Common myeloid progenitor, CD34-positive (primary cell): ENCODE data around the gene PERCC1.
A peak's percentile ranks its signal among the peaks of the same experiment; 100 is the strongest.

Experiments
- CTCF ChIA-PET: fragments of 350-600 bp; sonication (Branson Sonifier 250); formaldehyde crosslinking; loops from one replicate; lab custom pipeline; 2021; ENCODE audit warnings: antibody characterized with exemption; lab: Charles Lee
- POLR2A ChIA-PET: fragments of 350-600 bp; sonication (Branson Sonifier 250); formaldehyde crosslinking; loops from one replicate; lab custom pipeline; 2021; ENCODE audit warnings: antibody characterized with exemption; lab: Charles Lee
- DNase-seq, 3 donors: peaks; one replicate each; pipeline versions ENCODE4 v3.0.0 to v3.0.0-alpha.2; 2013
- H3K27ac ChIP-seq, 2 experiments: 1 replicate in 1 of 2; 2 replicates in 1 of 2; pipeline ENCODE4 v1.7.0; 2013; ENCODE audit warnings: inconsistent platforms in 2 of 2, low read length in 2 of 2, mild to moderate bottlenecking in 2 of 2, low read depth in 1 of 2, moderate library complexity in 1 of 2; ENCODE audit not compliant: severe bottlenecking in 2 of 2, insufficient read depth in 1 of 2, poor library complexity in 1 of 2
- H3K27me3 ChIP-seq, 5 experiments: replicated peaks in 2 of 5; 1 replicate in 3 of 5; 2 replicates in 2 of 5; pipeline versions ENCODE4 v1.6.1 to v1.7.0; 2013; ENCODE audit warnings: low read length in 4 of 5, mild to moderate bottlenecking in 2 of 5, moderate library complexity in 2 of 5, inconsistent platforms in 1 of 5; ENCODE audit not compliant: insufficient read depth in 5 of 5, control insufficient read depth in 4 of 5
- H3K36me3 ChIP-seq, 4 experiments: 1 replicate in 2 of 4; 2 replicates in 2 of 4; pipeline versions ENCODE4 v1.6.1 to v1.7.0; 2013; ENCODE audit warnings: low read length in 3 of 4, control low read depth in 1 of 4, mild to moderate bottlenecking in 1 of 4; ENCODE audit not compliant: control insufficient read depth in 4 of 4, insufficient read depth in 4 of 4
- H3K4me1 ChIP-seq, 4 experiments: 1 replicate in 3 of 4; 2 replicates in 1 of 4; pipeline versions ENCODE4 v1.6.1 to v1.7.1; 2013; ENCODE audit warnings: low read length in 3 of 4, mild to moderate bottlenecking in 3 of 4, control low read depth in 1 of 4, inconsistent platforms in 1 of 4, moderate library complexity in 1 of 4; ENCODE audit not compliant: control insufficient read depth in 4 of 4, insufficient read depth in 4 of 4; ENCODE audit errors: control extremely low read depth in 1 of 4
- H3K4me3 ChIP-seq, 7 experiments: 1 replicate in 4 of 7; 2 replicates in 3 of 7; pipeline versions ENCODE4 v1.5.1 to v1.7.0; 2013; ENCODE audit warnings: mild to moderate bottlenecking in 7 of 7, low read length in 6 of 7, moderate library complexity in 6 of 7, inconsistent platforms in 2 of 7, low read depth in 2 of 7, control low read depth in 1 of 7; ENCODE audit not compliant: insufficient read depth in 4 of 7, control insufficient read depth in 1 of 7; ENCODE audit errors: extremely low read depth in 1 of 7
- H3K9me3 ChIP-seq, 5 experiments: 1 replicate in 4 of 5; 2 replicates in 1 of 5; pipeline versions ENCODE4 v1.6.1 to v1.7.1; 2013; ENCODE audit warnings: low read length in 4 of 5, mild to moderate bottlenecking in 2 of 5, inconsistent platforms in 1 of 5, low read depth in 1 of 5, moderate library complexity in 1 of 5; ENCODE audit not compliant: control insufficient read depth in 4 of 5, insufficient read depth in 2 of 5; ENCODE audit errors: control extremely low read depth in 1 of 5
- WGBS: methylation state at CpG from one replicate; pipeline ENCODE4 v1.1.5; 2013; ENCODE audit not compliant: insufficient coverage; 5-methylcytosine and 5-hydroxymethylcytosine counted together

PERCC1 gene

DNA sequence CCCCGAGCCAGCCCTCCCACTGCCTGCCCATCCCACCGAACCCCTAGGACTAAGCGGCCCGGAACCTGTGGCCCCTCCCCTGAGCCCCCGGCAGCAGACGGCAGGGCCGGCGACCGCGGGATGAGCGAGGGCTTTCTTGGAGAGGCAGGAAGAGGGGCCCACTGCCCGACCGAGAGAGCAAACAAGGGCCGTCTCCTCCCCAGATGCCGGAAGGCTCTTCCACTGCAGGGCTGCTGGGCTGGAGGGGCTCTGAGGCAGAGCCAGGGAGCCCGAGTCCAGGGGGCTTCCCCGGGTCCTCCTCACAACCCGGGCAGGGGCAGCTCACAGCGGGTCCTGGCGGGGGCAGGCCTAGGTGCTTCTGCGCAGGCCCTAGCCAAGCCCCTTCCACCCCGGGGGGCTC lies 2.9 kb downstream of the PERCC1 start:
- CTCF ChIA-PET, result interaction anchor here (1.0 to 1.3 kb wide), 3 partner anchors 13 to 104 kb away, joined by 3 read pairs; partner anchors contain the start of gene UQCC4
- Histone ChIP-seq H3K27ac (no peak overlapping the region), H3K4me3 (peak overlapping the region in 2 of 7 experiments; percentile 58 to 70), H3K4me1 (peaks cover 0 to 39% (median 16%) of the 10 kb centered on the region in 4 experiments), H3K27me3 (no peaks in the 10 kb centered on the region), H3K9me3 (no peaks in the 10 kb centered on the region), H3K36me3 (no peaks in the 10 kb centered on the region)
- peak in 1 of 3 donors; percentile 12 for DNase-seq
- POLR2A ChIA-PET, result no interaction called here
- 49% methylated on average over 17 of the region's 22 CpGs for WGBS

DNA sequence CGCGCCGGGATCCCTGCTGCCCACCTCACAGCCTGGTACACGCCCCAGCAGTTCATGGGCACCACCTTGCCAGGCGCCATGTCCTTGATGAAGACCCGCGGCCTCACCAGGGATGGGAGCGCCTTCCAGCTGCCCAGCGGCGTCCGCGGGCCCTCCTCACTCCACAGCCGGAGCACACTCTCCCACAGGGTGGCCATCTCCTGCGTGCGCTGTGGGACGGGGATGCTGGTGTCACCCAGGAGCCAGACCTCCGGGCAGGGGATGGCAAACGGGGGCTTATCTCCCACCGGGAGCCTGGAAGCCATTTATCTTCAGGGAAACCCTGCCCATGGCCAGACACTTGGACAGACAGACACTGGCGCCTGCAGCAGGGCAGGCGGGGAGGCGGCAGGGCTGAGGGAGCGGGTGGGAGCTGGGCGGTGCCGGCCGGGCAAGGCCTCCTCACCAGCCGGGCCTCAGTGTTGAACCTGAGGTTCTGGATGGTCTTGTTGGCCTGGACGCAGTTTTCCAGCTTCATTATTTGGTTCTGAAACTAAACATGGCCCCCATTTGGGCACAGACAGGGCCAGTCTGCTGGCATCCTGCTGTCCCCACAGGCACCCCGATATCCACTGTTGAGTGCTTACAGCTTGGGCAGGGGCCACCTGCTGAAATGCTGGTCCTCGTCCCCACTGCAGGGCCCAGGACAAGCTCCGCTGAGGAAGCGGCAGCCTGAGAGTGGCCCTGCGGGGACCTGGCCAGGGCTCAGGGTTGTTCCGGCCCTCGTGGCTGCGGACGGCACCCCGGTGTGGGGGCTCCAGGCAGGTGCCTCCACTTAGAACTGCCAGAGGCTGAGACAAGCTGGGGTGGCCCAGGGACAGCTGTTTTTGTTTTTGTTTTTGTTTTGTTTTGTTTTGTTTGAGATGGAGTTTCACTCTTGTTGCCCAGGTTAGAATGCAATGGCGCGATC lies 4.0 kb downstream of the PERCC1 start:
- CTCF ChIA-PET, result interaction anchor here (1.0 to 1.1 kb wide), 2 partner anchors 13 to 22 kb away, joined by 3 read pairs; no protein-coding TSS in a partner anchor

DNA sequence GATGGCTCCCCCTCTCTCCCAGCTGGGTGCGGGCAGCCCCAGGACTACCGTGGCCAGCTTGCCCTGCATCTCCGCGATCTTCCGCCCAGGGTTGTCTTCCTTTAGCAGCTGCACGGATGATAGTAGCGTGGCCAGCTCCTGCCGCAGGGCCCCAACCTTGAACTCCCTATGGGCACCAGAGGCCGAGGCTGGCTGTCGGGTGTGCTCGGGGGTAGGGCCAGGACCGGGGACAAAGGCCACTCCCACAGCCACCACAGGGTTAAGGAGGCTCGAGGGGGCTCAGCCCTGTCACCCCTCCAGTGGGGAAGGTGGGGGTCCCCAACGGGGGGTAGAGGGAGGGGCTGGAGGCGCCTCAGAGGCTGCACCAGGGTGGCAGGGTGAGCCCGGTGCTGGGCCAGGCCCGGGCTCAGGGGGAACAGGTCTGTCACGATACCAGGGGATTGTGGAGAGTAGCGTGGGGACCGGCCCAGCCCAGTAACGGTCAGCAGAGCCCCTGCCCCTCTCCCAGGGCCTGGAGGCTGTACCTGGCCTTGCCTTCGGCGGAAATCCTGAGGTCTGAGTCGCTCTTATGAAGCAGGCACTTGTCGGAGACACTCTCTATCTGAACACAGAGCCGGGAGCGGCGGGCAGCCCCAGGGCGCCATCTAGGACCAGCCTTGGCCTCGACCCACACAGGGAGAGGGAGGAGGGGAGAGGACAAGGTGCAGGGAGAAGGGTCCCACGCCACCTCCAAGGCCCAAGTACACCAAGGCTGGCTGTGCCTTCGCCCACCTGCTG lies 5.2 kb downstream of the PERCC1 start:
- 98% methylated on average over 20 of the region's 32 CpGs for WGBS
- no peak for DNase-seq
- no peak overlapping the region for H3K4me3 ChIP-seq
- CTCF ChIA-PET, result interaction anchor here (1.1 kb wide), 1 partner anchor 14 kb away, joined by 3 read pairs; no protein-coding TSS in a partner anchor
- peaks cover 0 to 23% (median 9%) of the 10 kb centered on the region in 4 experiments for H3K4me1 ChIP-seq
- peaks cover 0 to under 1% (median 0%) of the 10 kb centered on the region in 4 experiments for H3K36me3 ChIP-seq
- no peaks in the 10 kb centered on the region for H3K9me3 ChIP-seq
- POLR2A ChIA-PET, result no interaction called here
- H3K27me3 ChIP-seq, result no peaks in the 10 kb centered on the region
- H3K27ac ChIP-seq, result no peak overlapping the region

More for the DNA sequence above, 4.0 kb downstream of the PERCC1 start:
- POLR2A ChIA-PET, result no interaction called here
- Histone ChIP-seq H3K27ac (no peak overlapping the region), H3K4me1 (peaks cover 0 to 35% (median 15%) of the 10 kb centered on the region in 4 experiments), H3K4me3 (no peak overlapping the region), H3K36me3 (no peaks in the 10 kb centered on the region), H3K27me3 (no peaks in the 10 kb centered on the region), H3K9me3 (no peaks in the 10 kb centered on the region)
- 96% methylated on average over 36 of the region's 40 CpGs for WGBS
- DNase-seq, result no peak

DNA sequence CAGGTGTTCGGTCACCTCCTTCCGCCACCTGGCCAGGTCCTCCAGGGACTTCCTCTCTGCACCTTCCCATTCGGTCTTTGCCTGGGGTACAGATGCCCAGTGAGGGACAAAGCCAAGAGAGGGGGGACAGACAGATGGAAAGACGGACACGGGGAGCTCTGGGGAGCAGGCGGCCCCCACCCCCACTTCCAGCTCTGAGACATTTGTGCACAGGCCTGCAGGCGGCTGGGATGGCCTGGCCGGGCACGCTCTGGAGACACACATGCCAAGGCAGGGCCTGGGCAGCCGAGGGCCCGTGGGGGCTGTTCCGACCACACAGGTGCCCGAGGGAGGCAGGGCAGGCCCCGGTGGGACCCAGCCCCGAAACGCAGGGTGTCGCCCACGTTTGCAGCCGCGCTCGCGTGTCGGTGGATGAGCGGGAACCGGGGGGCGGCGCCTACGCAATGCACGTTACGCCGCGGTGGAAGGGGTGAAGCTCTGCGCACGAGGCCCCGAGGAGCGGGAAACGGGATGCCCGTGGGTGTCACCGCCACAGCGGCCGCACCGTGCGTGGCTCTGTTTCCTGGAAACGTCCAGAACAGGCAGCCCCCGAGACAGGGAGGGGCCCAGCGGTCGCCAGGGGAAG lies 6.0 kb downstream of the PERCC1 start:
- no peaks in the 10 kb centered on the region for H3K27me3 ChIP-seq
- ChIA-PET CTCF (no interaction called here), POLR2A (no interaction called here)
- H3K36me3 ChIP-seq, result peaks cover 0 to 2% (median 0%) of the 10 kb centered on the region in 4 experiments
- H3K4me1 ChIP-seq, result peaks cover 0 to 16% (median 7%) of the 10 kb centered on the region in 4 experiments
- WGBS, result 91% methylated on average over 46 of the region's 47 CpGs
- no peak overlapping the region for H3K27ac ChIP-seq
- H3K4me3 ChIP-seq, result no peak overlapping the region
- H3K9me3 ChIP-seq, result no peaks in the 10 kb centered on the region
- DNase-seq, result no peak

DNA sequence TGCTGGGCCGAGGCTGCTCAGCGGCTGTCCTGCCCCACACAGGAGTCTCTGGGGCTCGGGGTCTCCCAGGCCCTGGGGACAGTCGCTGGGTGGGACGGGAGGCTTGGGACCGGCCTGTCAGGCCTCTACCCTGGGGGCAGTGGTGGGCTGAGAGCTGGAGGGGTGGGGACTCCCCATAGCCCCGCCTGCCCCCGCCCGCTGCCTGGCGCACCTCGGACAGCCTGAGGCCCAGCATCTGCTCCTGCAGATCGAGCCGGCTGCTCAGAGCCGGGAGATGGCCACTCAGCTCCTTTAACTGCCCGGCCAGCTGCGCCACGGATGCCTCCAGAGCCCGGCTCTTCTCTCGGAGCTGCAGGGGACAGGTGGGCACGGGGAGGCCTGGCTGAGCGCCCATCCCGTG lies 6.7 kb downstream of the PERCC1 start:
- no peaks in the 10 kb centered on the region for H3K27me3 ChIP-seq
- peaks cover 0 to 2% (median 0%) of the 10 kb centered on the region in 4 experiments for H3K36me3 ChIP-seq
- no peak for DNase-seq
- ChIA-PET POLR2A (interaction anchor here (0.8 kb wide), 1 partner anchor 16 kb away, joined by 3 read pairs; no protein-coding TSS in a partner anchor), CTCF (no interaction called here)
- no peak overlapping the region for H3K4me3 ChIP-seq
- no peaks in the 10 kb centered on the region for H3K9me3 ChIP-seq
- 94% methylated on average over 18 of the region's 22 CpGs for WGBS
- H3K27ac ChIP-seq, result no peak overlapping the region
- peaks cover 0 to 14% (median 6%) of the 10 kb centered on the region in 4 experiments for H3K4me1 ChIP-seq

DNA sequence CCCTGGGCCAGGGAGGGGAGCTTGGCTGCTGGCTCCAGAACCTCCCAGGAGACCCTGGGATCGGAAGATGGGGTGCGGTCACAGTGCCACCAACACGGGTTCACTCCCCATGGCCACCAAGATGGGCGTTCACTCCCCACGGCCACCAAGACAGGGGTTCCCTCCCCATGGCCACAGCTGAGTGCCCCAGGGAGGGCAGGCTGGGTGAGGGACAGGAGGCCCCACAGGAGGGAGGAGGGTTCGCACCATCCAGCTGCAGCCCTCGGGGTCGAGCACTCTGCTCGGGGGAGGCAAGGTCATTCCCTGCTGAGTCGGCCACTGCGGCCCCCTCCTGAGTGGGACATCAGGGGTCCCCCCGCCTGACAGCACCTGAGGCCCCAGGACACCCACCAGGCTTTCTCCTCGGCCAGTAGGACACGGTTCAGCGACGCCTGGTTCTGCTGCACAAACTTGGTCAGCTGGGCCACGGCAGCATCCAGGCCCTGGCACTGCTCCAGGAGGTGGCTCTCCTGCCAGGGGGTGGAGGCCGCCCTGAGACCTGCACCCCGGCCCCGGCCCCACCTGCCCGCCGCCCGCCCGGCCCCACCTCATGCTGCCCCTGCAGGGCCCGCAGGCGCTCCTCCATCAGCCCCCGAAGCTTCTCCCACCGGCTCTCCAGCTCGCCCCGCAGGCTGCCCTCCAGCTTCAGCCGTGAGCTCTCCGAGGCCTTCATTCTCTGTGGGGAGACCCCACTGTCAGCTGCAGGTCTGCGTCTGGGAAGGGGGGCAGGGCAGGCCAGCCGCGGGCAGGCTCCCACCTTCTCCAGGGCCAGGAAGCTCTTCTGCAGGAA lies 7.6 kb downstream of the PERCC1 start:
- H3K9me3 ChIP-seq, result no peaks in the 10 kb centered on the region
- no peak overlapping the region for H3K4me3 ChIP-seq
- H3K36me3 ChIP-seq, result peaks cover 0 to 2% (median 0%) of the 10 kb centered on the region in 4 experiments
- H3K27ac ChIP-seq, result no peak overlapping the region
- CTCF ChIA-PET, result interaction anchor here (0.9 kb wide), 1 partner anchor 25 kb away, joined by 3 read pairs; no protein-coding TSS in a partner anchor
- H3K27me3 ChIP-seq, result no peaks in the 10 kb centered on the region
- DNase-seq, result no peak
- 95% methylated on average over 34 of the region's 35 CpGs for WGBS
- POLR2A ChIA-PET, result interaction anchor here (0.8 kb wide), 1 partner anchor 17 kb away, joined by 3 read pairs; no protein-coding TSS in a partner anchor
- H3K4me1 ChIP-seq, result peaks cover 0 to 7% (median 3%) of the 10 kb centered on the region in 4 experiments
